Effector CD4-positive, alpha-beta T cell (primary cell): ENCODE results near the gene PLEKHH2.
A peak's percentile ranks its signal among the peaks of the same experiment; 100 is the strongest.
"Not testable (repeated sequence)": the region's sequence is repeated elsewhere in the genome, so short reads cannot be mapped to it uniquely, and the experiment has no call there.

Source experiments
- DNase-seq: peaks from one replicate; pipeline ENCODE4 v3.0.0-alpha.2; 2020
- total RNA-seq: gene quantifications from one replicate; lab custom pipeline; 2026; lab: John Stamatoyannopoulos, UW

Gene PLEKHH2
- 4.9 reads per million, percentile 19 among the genes with 10 or more reads in this experiment for total RNA-seq

DNA sequence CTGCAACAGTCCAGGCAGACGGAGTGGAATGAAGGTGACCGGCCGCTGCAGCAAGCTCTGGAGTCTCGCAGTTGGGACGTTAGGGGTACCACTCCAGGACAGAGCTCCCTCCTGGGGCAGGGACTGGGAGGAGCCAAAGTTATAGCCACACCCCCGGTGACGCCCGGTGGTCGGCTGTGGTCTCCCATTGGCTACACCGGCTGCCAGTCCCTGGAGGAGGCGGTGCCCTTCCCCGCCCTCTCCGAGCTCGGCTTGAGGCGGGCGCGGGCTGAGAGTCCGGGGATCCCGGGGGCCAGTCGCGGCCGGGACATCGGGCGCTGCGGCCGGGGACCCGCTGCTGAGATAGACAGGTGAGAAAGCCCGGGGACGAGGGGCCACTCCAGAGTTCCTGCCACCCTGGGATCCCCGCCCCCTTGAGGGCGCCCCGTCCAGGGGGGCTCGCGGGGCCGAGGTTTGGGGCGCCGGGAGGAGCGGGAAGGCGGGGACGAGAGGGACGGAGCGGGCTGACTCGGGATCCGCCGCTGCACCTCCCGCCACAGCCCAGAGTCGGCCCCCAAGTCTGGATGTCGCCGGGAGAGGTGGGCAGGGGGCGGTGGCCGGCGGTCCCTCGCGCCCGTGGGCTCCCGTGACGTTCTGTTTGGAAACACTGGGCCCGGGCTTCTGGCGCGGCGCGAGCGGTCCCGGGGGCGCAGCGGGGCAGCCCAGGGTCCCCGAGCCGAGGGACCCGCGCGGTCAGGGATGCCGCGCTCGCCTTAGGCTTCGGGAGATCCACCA lies at the start of gene PLEKHH2:
Gene PLEKHH2 (plus strand): TSS at position 231 of the 774 bp plus-strand sequence. CDS start 7,414 bp downstream, outside the sequence.
- peak; percentile 76 for DNase-seq

DNA sequence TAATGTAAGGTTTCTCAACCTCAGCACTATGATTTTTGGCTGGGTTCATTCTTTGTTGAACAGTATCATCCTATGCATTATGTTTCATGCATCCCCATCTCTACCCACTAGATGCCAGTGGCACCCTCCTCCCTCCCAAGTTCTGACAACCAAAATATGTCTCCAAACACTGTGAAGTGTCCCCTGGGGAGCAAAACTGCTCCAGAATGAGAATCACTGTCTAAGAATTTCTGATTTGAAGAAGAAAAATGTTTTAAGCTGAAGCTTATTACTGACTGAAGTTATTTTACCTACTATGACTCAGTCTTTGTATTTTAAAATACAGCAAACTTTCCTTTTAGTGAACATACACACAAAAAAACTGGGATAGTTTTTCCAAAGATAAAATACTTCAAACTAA lies 44.6 kb upstream of the PLEKHH2 start:
- DNase-seq: no peak

DNA sequence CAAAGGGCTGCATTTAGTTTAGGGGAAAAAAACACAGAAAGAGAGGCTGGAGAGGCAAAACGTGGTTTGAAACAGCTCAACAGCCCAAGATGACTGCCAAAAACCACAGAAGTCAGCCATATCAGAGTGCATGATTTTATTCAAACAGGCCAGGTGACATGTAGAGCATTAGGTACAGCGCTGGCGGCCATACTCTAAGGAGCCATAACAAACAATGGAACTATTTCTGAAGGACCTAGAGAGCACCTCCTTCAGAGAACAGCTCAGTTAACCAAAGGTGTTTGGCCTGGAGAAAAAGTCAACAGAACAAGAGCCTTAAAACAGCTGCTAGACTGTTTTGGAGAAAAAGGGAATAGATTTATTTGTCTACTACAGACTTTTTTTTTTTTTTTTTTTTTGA lies 43.8 kb upstream of the PLEKHH2 start:
- no peak for DNase-seq

DNA sequence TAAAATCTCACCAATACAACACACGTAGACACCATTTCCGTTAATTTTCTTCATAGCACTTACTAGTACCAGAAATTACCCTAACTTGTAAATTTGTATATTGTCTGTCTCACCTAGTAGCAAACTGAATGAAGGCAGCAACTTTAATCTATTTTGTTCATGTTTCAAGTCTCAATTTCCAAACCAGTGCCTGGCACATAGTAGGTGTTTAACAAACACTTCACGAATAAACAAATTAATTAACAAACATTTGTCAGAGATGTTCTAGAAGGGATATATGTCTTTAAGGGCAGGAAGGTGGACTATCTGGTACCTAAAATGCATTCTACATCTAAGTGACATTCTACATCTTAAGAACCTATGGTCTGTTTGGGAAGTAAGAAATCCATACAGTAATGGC lies 42.2 kb upstream of the PLEKHH2 start:
- DNase-seq: no peak

DNA sequence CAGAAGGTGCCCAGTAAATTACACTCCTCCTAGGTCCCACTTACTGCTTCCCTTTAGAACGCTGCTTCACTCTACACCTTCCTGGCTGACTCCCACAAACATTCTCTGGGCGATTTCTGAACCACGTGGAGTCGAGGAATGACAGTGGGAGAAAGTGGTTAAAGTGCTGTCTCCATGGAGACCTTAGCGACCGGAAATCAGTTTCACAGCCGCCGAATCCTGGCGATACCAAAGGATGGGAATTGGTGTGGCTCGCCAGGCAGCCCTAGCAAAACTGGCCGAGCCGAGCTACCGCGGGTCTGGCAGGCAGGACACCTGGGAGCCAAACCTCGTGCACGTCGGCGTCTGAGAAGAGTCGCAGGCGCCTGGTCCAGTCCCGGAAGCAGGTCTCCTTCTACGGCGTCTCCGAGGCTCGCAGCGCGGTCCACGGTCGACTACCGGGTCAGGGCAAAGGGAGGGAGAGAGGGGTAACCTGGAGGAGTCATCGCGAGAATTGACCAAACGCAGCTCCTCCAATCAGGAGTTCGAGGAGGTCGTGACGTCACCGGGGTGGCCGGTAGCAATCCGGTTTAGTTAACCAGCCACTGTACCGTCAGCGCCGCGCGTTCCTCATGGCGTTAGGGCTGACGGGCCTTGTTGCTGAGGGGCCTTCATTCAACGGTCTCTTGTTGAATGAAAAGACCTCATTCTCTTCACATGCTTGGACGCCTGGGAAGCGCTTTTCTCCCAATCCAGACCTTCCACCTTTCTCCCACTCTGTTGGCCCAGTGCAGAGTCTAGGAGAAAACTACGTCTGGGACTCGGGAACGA lies 41.3 kb upstream of the PLEKHH2 start, which contains the start of gene THADA:
Gene THADA (minus strand): TSS at position 436 of the 810 bp plus-strand sequence. CDS start 3,646 bp downstream, outside the sequence.
- peak; percentile 91 for DNase-seq

DNA sequence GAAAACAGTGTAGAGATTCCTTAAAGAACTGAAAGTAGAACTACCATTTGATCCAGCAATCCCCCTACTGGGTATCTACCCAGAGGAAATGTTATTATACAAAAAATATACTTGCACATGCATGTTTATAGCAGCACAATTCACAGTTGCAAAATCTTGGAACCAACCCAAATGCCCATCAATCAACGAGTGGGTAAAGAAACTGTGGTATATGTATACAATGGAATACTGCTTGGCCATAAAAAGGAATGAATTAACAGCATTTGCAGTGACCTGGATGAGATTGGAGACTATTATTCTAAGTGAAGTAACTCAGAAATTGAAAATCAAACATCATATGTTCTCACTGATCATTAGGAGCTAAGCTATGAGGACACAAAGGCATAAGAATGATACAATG lies 36.5 kb upstream of the PLEKHH2 start:
- not testable (repeated sequence) for DNase-seq

DNA sequence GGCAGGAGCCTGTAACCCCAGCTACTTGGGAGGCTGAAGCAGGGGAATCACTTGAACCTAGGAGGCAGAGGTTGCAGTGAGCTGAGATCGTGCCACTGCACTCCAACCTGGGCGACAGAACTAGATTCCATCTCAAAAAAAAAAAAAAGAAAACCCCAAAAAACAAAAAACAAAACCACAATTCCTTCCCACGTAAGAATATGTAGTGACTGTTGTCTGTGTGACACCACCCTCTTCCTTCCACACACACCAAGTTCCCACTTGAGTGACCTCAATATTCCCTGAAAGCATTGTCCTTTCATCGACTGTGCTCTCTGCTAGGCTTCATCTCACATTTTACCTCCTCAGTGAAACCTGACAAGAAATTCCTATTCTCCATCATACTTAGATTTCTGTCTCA lies 32.4 kb upstream of the PLEKHH2 start:
- DNase-seq: no peak

DNA sequence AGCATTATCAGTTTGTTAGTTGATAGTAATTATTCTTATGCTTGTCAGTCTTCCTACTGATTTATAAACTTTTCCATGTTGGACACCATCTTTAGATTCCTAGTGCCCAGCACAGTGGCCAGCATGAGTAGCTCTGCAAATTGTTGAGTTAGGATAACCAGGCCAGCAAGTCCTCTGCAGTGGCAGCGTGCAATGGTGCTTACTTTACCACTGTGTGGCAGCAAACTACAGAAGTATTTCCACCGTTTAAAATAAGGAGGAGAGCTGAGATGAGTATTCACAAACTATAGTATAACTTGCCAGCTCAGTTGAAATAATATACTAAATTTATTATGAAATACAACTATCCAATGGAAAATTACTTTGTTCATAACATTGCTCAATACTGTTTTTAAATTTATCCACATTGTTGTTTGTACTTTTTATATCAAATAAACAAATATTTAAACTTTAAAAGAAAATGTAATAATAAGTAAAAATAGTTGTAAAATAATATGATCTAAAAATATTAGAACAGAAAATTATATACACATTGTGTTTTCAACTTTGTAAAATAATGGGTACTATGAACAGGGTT lies 31.9 kb upstream of the PLEKHH2 start:
- DNase-seq: no peak

DNA sequence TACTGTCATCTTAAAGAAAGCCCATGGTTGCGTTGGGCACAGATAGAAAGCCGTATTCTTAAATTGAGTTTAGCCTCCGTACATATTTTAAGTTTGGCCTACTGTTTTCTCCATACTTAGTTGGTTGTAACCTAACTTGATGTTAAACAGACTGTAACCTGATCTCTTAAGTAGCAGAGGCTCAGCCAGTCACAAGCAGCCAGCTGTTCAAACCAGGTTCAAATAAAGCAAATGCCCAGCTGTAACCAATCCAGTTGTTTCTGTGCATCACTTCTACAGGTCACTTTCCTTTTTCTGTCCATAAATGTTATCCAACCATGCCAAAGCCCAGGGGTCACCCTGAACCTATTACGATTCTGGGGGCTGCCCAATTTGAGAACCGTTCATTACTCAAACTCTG lies 31.2 kb upstream of the PLEKHH2 start:
- no peak for DNase-seq

DNA sequence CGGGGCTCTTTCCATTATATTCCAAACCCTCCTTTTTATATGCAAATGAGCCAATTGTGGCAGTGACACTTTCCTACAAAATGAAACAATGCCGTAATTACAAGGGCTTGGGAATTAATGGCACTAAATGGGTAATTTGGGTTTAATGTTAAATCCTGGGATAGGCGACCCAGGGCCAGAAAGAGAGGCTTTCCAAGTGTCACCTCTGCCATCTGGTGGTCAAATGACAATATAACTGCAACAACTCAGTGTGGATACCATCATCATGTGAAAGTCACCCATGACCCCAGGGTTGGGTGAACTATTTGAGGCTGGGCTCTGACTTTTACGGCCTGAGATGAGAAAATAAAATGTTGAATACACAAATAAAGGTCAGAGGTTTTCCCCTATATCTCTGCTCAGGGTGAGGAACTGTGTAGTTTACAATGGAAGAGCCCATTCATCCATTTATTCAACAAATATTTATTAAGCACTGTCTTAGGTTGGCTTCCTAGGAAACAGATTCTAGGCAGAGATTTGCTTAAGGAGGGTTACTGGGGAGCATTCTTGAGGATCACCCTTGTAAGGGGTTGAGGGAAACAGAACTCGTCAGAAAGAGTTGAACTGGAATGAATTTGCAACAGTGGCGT lies 27.7 kb upstream of the PLEKHH2 start:
- DNase-seq: peak; percentile 8

DNA sequence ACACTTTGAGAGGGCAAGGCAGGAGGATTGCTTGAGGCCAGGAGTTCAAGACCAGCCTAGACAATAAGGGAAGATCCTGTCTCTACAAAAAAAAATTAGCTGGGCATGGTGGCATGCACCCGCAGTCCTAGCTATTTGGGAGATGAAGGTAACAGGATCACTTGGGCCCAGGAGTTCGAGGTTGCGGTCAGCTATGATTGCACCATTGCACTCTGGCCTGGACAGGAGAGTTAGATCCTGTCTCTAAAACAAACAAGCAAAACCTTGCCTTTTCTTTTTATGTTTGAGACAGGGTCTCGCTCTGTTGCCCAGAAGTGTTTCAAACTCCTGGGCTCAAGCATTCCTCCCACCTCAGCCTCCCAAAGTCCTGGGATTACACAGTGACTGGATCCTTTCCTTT lies 26.7 kb upstream of the PLEKHH2 start:
- no peak for DNase-seq

DNA sequence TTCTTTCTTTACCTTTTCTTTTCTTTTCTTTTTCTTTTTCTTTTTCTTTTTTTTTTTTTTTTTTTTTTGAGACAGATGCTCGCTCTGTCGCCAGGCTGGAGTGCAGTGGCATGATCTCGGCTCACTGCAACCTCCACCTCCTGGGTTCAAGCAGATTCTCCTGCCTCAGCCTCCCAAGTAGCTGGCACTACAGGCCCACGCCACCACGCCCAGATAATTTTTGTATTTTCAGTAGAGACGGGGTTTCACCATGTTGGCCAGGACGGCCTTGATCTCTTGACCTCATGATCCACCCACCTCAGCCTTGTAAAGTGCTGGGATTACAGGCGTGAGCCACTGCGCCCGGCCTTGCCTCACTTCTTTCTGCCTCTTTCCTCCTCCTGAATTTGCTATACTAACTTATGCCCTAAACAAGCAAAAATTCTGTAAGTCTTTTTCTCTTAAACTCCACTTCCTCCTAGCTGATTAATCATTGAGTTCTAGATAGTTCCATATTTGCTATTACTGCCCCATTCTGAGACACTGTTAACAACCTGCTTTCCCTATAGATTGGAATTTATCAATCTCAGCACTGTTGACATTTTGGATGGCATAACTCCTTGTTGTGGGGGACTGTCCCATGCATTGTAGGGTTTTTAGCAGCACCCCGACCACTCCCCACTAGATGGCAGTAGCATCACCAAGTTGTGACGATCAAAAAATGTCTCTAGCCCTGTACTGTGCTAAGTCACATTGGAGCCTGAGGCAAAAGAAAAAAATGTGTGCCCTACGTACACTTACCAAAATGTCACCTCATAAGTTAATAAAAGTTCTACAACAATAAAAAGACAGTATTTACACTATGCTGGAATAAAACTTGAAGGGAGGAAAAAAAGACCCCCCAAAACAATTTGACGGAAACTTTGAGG lies 24.8 kb upstream of the PLEKHH2 start:
- peak; percentile 57 for DNase-seq

DNA sequence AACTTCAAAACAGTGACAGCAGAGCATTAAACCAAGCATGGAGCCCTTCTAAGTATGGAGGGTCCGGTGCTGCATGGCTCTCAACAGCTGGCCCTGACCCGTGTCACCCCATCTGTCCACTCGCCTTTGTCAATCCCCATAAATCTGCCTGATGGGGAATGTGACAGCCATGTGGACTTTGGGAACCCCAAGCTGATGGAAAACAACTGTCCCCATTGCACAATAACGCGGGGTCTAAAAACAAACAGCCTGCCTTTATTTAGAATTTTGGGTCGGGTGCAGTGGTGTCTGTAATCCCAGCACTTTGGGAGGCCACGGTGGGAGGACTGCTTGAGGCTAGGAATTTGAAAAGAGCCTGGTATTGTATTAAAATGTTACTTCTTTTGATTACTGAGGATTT lies 24.1 kb upstream of the PLEKHH2 start:
- no peak for DNase-seq

DNA sequence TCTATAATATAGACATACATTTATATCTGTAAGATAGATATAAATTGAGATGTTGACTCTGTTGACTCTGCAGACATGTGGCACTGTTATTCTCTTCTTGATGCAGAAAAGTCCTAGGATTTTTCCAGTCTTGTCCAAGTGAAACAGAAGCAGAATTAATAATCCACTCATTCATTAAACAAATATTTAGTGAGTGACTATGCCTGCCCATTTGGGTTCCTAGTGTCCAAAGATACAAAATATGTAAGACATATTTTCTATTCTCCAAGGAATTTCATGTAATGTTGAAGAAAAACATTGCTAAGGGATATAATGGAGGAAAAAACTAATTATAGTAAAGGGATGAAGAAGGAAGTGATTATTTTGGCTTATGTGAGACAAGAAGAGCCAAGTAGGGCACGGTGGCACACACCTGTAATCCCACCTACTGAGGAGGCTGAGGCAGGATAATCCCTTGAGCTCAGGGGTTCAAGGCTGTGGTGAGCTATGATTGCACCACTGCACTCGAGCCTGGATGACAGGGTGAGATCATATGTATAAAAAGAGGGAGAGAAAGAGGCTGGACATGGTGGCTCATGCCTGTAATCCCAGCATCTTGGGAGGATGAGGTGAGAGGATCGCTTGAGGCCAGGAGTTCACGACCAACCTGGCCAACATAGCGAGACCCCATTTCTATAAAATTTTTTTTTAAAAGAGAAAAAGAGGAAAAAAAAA lies 19.9 kb upstream of the PLEKHH2 start:
- no peak for DNase-seq

DNA sequence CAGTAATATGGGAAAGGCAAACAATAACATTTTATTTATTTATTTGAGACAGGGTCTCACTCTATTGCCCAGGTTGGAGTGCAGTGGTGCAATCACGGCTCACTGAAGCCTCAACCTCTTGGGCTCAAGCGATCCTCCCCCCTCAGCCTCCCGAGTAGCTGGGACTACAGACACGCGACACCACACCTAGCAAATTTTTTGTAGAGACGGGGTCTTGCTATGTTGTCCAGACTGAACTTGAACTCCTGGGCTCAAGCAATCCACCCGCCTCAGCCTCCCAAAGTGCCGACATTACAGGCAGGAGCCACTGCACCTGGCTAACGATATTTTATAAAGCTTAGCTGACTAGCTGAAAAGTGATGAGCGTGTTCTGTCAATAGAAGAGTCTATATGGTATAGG lies 17.5 kb upstream of the PLEKHH2 start:
- no peak for DNase-seq

DNA sequence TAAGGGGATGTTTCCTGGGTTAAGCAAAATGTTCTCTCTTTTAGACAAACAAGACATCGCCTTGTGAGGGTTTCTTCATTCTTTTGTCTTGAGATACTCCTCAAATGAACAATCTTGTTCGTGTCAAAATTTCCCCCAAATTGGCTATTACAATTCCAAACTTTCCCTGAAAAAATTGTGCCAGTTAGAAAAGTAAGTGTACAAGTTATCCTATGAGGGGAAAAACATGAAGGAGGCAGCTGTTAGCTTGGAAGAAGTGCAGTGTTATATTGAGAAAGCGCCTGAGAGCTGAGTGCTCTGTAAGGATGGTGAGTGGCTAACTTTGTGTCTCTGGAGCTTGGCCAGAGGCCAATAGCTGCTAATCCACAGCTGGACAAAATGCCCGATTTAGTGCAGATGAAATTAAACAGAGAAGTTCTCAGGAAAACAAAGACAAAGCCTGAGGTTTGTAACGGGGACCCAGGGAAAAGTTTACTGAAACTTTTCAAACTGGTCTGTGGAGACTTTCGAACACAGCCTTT lies 14.1 kb upstream of the PLEKHH2 start:
- no peak for DNase-seq

DNA sequence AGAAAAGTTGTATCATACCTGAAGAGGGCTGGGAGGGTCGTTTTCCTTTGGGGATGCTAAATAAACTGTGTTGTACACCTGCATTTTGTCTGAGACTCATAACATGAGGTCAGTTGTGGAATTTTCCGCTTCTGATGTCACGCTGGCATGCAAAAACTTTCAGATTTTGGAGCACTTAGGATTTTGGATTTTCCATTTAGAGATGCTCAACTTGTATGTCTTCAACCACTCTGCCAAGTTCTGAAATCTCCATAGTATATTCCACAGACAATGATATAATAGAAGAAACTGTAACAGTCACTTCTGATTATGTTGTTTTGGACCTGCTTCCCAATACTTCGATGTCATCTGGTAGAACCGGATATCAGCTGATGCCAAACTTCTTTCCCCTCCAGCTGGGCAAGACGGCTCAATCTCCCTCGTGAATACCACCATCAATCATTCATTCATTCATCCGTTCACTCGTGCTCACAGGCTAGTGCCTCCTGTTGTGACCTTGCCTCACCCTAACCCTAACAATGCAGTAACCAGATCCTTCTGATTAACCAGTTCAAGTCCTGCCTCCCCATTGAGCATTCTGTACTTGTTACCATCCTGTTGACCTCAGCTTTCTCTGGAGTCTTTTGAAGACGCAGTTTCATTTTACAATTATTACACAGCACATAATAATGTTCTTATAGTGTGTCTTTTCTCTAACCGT lies 5.3 kb upstream of the PLEKHH2 start:
- DNase-seq: no peak

DNA sequence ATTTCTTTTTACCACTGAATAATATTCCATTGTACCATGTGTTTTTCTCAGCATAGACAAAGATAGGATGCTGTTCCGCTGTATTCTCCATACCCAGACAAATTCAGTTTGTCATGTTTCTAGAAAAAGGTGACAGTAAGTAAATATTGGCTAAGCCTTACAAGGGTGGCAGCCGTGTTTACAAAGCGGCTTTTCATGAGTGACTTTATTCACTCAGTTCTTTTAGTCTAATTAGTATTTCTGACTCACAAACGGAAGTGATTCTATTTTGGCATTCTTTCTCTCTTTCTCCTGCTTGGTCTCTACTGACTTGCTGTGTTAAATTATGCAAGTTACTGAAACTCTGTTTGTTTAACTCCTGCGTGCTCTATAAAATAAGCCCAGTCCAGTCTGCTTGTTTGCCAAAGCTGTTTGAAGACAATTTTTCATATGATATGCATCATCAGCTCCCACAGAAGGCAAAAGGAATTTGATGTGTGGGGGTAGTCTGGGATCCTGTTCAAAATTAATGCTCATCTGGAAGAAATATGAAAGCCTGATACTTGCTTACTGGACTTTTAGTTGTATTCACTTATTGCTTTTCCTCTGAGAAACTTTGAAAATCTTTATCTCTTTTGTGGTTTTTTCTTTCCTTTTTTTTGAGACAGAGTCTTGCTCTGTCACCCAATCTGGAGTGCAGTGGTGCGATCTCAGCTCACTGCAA lies 2.3 kb upstream of the PLEKHH2 start:
- DNase-seq: no peak

DNA sequence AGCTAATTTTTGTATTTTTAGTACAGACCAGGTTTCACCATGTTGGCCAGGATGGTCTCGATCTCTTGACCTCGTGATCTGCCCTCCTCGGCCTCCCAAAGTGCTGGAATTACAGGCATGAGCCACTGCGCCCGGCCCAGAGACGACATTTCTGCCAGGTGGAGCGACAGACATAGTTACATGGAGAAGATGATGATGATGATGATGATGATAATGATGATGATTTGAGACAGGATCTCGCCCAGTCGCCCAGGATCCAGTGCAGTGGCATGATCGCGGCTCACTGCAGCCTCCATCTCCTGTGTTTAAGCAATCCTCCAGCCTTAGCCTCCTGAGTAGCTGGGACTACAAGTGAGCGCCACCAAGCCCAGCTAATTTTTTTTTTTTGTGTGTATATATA lies 907 bp upstream of the PLEKHH2 start:
- DNase-seq: not testable (repeated sequence)

DNA sequence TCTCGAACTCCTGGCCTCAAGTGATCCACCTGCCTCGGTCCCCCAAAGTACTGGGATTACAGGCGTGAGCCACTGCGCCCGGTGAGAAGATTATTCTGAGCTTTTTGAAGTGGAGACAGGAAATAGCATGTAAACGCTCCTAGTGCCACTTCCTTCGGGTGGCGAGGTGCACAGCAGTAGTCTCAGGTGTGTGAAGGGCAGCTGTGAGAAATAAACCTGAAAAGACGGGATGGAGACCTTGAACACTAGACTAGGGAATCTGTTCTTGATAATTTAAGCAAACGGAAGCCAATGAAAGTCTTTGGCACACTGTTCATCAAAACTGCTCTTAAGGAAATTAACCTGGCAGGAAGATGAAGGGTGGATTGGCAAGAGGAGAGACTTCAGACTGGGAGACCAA lies 439 bp upstream of the PLEKHH2 start:
- peak; percentile 9 for DNase-seq
